Measurements from ENCODE around the gene KLHL6. TPM values are rescaled to one million over a fixed set of nuclear protein-coding genes. Genes with fewer than 3 reads are reported as not detected.
"Not testable (repeated sequence)": the region's sequence is repeated elsewhere in the genome, so short reads cannot be mapped to it uniquely, and the experiment has no call there.

Gene KLHL6
- total RNA-seq, 1 donor from 2014 or later = 0.76 TPM

- ATAC-seq = no peak
Measured at GRCh38 chr3:183529717-183530116, 25.8 kb downstream of the KLHL6 start.

GRCh38 chr3:183529185-183529584 lies 26.3 kb downstream of the KLHL6 start:
- no peak for ATAC-seq

- ATAC-seq = not testable (repeated sequence)
Measured at GRCh38 chr3:183528758-183529157, 26.7 kb downstream of the KLHL6 start.

GRCh38 chr3:183527428-183528379 lies 27.8 kb downstream of the KLHL6 start:
- ATAC-seq = no peak

GRCh38 chr3:183526838-183527427 lies 28.6 kb downstream of the KLHL6 start:
- no peak for ATAC-seq

GRCh38 chr3:183524476-183524875 lies 31.0 kb downstream of the KLHL6 start:
- no peak for ATAC-seq

GRCh38 chr3:183520741-183521556 lies 34.6 kb downstream of the KLHL6 start:
- peak; percentile 25 for ATAC-seq

- ATAC-seq = not testable (repeated sequence)
Measured at GRCh38 chr3:183520295-183520694, 35.2 kb downstream of the KLHL6 start.

- ATAC-seq = no peak
Measured at GRCh38 chr3:183519891-183520290, 35.6 kb downstream of the KLHL6 start.

- ATAC-seq = no peak
Measured at GRCh38 chr3:183518491-183519251, 36.8 kb downstream of the KLHL6 start.

GRCh38 chr3:183517607-183518006 lies 37.9 kb downstream of the KLHL6 start:
- ATAC-seq = no peak

GRCh38 chr3:183515968-183516851 lies 39.3 kb downstream of the KLHL6 start:
- ATAC-seq = no peak

GRCh38 chr3:183514021-183514420 lies 41.5 kb downstream of the KLHL6 start:
- ATAC-seq = no peak

GRCh38 chr3:183513046-183513706 lies 42.3 kb downstream of the KLHL6 start:
- ATAC-seq = peak; percentile 26

- ATAC-seq = not testable (repeated sequence)
Measured at GRCh38 chr3:183511286-183512131, 44.0 kb downstream of the KLHL6 start.

- ATAC-seq = no peak
Measured at GRCh38 chr3:183508821-183509220, 46.7 kb downstream of the KLHL6 start.

GRCh38 chr3:183507551-183507950 lies 48.0 kb downstream of the KLHL6 start:
- ATAC-seq = no peak

GRCh38 chr3:183506674-183507320 lies 48.7 kb downstream of the KLHL6 start:
- no peak for ATAC-seq

GRCh38 chr3:183504597-183504996 lies 50.9 kb downstream of the KLHL6 start:
- ATAC-seq = no peak
